K562 (cell line): ENCODE results near the gene KLHL34. TPM values are rescaled to one million over a fixed set of nuclear protein-coding genes. Genes with fewer than 3 reads are reported as not detected.

Experiments used
- CBX8 ChIP-seq: fragments of 200-600 bp; sonication (generic); IDR thresholded peaks from 2 replicates; pipeline ENCODE4 v1.6.1; 2012; ENCODE audit warnings: borderline replicate concordance, mixed run types, low read depth, mild to moderate bottlenecking, moderate library complexity, mixed read lengths, low read length, control low read depth, inconsistent platforms; ENCODE audit not compliant: poor library complexity, severe bottlenecking; ENCODE audit errors: extremely low read depth
- ELF4 ChIP-seq: fragments of 450-650 bp; formaldehyde crosslinking; IDR thresholded peaks from 2 replicates; pipeline ENCODE4 v1.4.0; 2022; ENCODE audit warnings: missing genetic modification characterization
- KLF1 ChIP-seq: fragments of 450-650 bp; IDR thresholded peaks from 2 replicates; pipeline ENCODE4 v1.6.1; 2016; ENCODE audit warnings: missing genetic modification characterization, missing compliant biosample characterization
- SMARCB1 ChIP-seq: IDR thresholded peaks from 2 replicates; pipeline ENCODE4 v1.6.1; 2011; ENCODE audit warnings: improper control_type of control experiment, low read depth; ENCODE audit not compliant: insufficient read length
- SOX6 ChIP-seq: fragments of 450-650 bp; IDR thresholded peaks from 2 replicates; pipeline ENCODE4 v1.6.1; 2014; ENCODE audit warnings: mild to moderate bottlenecking
- ZBED1 ChIP-seq: IDR thresholded peaks from 2 replicates; pipeline ENCODE4 v1.6.1; 2014
- ZNF316 ChIP-seq: fragments of 450-650 bp; IDR thresholded peaks from 2 replicates; pipeline ENCODE4 v1.6.1; 2016
- polyA plus RNA-seq, 8 experiments: library from polyadenylated mRNA; depleted of rRNA in 4 of 8; stranded (reverse) in 5 of 8; unstranded in 3 of 8; fragments of >200 nt; fragmentation: Nextera tagmentation in 2 of 8; fragmentation: Illumina TruSeq in 1 of 8; extraction: Ambion mirVana in 2 of 8; extraction: Trizol in 1 of 8; gene quantifications; 2 replicates each; pipeline versions ENCODE4 v1.2.1 to v1.2.3, GENCODE V29; 2011 to 2014; ENCODE audit warnings: inconsistent platforms in 1 of 8, missing spikeins in 1 of 8
- total RNA-seq, 7 experiments: library from RNA; depleted of rRNA in 6 of 7; stranded (reverse); fragments of >200 nt in 6 of 7; fragmentation: Illumina TruSeq in 2 of 7; extraction: Trizol in 2 of 7; gene quantifications; 2 replicates each; pipeline versions ENCODE4 v1.2.1 to v1.2.3, GENCODE V29; 2011 to 2021; ENCODE audit warnings: low replicate concordance in 1 of 7
- TF ChIP-seq, protein P1 (sequence below): fragments of 450-650 bp; IDR thresholded peaks from 2 replicates; pipeline ENCODE4 v1.6.1; 2016; ENCODE audit warnings: mild to moderate bottlenecking, moderate library complexity
- TF ChIP-seq, protein P2 (sequence below), 2 experiments: IDR thresholded peaks; 2 replicates each; pipeline ENCODE4 v1.6.1; 2011; ENCODE audit warnings: borderline replicate concordance in 1 of 2, control low read depth in 1 of 2, low read depth in 1 of 2, low read length in 1 of 2, mild to moderate bottlenecking in 1 of 2, mixed read lengths in 1 of 2, moderate library complexity in 1 of 2; ENCODE audit not compliant: insufficient read depth in 1 of 2, insufficient read length in 1 of 2, poor library complexity in 1 of 2, severe bottlenecking in 1 of 2; ENCODE audit errors: extremely low read depth in 1 of 2
- TF ChIP-seq, protein P3 (sequence below): fragments of 150-350 bp; IDR thresholded peaks from 2 replicates; pipeline ENCODE4 v1.6.1; 2014; ENCODE audit warnings: low read depth, mild to moderate bottlenecking, low read length, borderline replicate concordance

KLHL34 gene
- total and polyA plus RNA-seq, 9 of the 15 experiments (the other 6 are each of a cell fraction or from before 2014, with no cell fraction given): not detected

DNA sequence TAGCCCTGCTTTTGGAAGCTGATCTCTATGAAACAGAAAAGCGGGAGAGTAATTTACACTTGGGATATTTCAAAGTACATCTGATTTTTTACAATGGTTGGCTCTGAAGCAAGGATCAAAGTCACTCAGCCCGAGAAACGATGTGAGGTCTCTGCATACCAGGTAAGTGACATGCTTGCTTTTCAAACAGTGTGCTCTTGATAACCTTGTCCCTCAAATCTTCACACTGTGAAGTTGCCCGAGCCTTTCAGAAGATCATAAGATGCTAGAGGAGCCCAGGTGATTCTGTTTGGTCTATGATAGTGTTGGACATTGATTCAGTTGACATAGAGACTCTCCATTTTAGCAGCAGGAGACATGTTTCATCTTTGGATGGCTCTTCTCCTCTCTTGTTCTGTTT is 47.1 kb upstream of the KLHL34 start (continued):
- TF ChIP-seq, protein P1, sequence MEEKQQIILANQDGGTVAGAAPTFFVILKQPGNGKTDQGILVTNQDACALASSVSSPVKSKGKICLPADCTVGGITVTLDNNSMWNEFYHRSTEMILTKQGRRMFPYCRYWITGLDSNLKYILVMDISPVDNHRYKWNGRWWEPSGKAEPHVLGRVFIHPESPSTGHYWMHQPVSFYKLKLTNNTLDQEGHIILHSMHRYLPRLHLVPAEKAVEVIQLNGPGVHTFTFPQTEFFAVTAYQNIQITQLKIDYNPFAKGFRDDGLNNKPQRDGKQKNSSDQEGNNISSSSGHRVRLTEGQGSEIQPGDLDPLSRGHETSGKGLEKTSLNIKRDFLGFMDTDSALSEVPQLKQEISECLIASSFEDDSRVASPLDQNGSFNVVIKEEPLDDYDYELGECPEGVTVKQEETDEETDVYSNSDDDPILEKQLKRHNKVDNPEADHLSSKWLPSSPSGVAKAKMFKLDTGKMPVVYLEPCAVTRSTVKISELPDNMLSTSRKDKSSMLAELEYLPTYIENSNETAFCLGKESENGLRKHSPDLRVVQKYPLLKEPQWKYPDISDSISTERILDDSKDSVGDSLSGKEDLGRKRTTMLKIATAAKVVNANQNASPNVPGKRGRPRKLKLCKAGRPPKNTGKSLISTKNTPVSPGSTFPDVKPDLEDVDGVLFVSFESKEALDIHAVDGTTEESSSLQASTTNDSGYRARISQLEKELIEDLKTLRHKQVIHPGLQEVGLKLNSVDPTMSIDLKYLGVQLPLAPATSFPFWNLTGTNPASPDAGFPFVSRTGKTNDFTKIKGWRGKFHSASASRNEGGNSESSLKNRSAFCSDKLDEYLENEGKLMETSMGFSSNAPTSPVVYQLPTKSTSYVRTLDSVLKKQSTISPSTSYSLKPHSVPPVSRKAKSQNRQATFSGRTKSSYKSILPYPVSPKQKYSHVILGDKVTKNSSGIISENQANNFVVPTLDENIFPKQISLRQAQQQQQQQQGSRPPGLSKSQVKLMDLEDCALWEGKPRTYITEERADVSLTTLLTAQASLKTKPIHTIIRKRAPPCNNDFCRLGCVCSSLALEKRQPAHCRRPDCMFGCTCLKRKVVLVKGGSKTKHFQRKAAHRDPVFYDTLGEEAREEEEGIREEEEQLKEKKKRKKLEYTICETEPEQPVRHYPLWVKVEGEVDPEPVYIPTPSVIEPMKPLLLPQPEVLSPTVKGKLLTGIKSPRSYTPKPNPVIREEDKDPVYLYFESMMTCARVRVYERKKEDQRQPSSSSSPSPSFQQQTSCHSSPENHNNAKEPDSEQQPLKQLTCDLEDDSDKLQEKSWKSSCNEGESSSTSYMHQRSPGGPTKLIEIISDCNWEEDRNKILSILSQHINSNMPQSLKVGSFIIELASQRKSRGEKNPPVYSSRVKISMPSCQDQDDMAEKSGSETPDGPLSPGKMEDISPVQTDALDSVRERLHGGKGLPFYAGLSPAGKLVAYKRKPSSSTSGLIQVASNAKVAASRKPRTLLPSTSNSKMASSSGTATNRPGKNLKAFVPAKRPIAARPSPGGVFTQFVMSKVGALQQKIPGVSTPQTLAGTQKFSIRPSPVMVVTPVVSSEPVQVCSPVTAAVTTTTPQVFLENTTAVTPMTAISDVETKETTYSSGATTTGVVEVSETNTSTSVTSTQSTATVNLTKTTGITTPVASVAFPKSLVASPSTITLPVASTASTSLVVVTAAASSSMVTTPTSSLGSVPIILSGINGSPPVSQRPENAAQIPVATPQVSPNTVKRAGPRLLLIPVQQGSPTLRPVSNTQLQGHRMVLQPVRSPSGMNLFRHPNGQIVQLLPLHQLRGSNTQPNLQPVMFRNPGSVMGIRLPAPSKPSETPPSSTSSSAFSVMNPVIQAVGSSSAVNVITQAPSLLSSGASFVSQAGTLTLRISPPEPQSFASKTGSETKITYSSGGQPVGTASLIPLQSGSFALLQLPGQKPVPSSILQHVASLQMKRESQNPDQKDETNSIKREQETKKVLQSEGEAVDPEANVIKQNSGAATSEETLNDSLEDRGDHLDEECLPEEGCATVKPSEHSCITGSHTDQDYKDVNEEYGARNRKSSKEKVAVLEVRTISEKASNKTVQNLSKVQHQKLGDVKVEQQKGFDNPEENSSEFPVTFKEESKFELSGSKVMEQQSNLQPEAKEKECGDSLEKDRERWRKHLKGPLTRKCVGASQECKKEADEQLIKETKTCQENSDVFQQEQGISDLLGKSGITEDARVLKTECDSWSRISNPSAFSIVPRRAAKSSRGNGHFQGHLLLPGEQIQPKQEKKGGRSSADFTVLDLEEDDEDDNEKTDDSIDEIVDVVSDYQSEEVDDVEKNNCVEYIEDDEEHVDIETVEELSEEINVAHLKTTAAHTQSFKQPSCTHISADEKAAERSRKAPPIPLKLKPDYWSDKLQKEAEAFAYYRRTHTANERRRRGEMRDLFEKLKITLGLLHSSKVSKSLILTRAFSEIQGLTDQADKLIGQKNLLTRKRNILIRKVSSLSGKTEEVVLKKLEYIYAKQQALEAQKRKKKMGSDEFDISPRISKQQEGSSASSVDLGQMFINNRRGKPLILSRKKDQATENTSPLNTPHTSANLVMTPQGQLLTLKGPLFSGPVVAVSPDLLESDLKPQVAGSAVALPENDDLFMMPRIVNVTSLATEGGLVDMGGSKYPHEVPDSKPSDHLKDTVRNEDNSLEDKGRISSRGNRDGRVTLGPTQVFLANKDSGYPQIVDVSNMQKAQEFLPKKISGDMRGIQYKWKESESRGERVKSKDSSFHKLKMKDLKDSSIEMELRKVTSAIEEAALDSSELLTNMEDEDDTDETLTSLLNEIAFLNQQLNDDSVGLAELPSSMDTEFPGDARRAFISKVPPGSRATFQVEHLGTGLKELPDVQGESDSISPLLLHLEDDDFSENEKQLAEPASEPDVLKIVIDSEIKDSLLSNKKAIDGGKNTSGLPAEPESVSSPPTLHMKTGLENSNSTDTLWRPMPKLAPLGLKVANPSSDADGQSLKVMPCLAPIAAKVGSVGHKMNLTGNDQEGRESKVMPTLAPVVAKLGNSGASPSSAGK: no peak
- no peak for TF ChIP-seq ZBED1
- no peak for TF ChIP-seq KLF1 (tag)
- TF ChIP-seq SOX6: no peak
- no peak for TF ChIP-seq CBX8
- TF ChIP-seq, protein P2, sequence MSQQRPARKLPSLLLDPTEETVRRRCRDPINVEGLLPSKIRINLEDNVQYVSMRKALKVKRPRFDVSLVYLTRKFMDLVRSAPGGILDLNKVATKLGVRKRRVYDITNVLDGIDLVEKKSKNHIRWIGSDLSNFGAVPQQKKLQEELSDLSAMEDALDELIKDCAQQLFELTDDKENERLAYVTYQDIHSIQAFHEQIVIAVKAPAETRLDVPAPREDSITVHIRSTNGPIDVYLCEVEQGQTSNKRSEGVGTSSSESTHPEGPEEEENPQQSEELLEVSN (IDR thresholded peaks at IDR 0.05; ENCODE audit: borderline replicate concordance in 1 of 2, extremely low read depth in 1 of 2, insufficient read depth in 1 of 2, insufficient read length in 1 of 2, low read depth in 1 of 2, low read length in 1 of 2, poor library complexity in 1 of 2, severe bottlenecking in 1 of 2): no peak
- TF ChIP-seq ELF4: no peak
- TF ChIP-seq ZNF316: no peak
- TF ChIP-seq SMARCB1: no peak
- TF ChIP-seq, protein P3, sequence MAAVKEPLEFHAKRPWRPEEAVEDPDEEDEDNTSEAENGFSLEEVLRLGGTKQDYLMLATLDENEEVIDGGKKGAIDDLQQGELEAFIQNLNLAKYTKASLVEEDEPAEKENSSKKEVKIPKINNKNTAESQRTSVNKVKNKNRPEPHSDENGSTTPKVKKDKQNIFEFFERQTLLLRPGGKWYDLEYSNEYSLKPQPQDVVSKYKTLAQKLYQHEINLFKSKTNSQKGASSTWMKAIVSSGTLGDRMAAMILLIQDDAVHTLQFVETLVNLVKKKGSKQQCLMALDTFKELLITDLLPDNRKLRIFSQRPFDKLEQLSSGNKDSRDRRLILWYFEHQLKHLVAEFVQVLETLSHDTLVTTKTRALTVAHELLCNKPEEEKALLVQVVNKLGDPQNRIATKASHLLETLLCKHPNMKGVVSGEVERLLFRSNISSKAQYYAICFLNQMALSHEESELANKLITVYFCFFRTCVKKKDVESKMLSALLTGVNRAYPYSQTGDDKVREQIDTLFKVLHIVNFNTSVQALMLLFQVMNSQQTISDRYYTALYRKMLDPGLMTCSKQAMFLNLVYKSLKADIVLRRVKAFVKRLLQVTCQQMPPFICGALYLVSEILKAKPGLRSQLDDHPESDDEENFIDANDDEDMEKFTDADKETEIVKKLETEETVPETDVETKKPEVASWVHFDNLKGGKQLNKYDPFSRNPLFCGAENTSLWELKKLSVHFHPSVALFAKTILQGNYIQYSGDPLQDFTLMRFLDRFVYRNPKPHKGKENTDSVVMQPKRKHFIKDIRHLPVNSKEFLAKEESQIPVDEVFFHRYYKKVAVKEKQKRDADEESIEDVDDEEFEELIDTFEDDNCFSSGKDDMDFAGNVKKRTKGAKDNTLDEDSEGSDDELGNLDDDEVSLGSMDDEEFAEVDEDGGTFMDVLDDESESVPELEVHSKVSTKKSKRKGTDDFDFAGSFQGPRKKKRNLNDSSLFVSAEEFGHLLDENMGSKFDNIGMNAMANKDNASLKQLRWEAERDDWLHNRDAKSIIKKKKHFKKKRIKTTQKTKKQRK: no peak
